Parathyroid adenoma (tissue), 2 donors: ENCODE measurements around the gene PLCG2.
A peak's percentile ranks its signal among the peaks of the same experiment; 100 is the strongest.
"Not testable (repeated sequence)": the region's sequence is repeated elsewhere in the genome, so short reads cannot be mapped to it uniquely, and the experiment has no call there.

Experiments used
- H2AFZ ChIP-seq: fragments of 300-600 bp; sonication (generic); one replicate; pipeline ENCODE4 v1.7.0; 2017; ENCODE audit warnings: antibody characterized with exemption, mild to moderate bottlenecking
- H3K27ac ChIP-seq: fragments of 300-600 bp; sonication (generic); one replicate; pipeline ENCODE4 v1.7.0; 2017
- H3K27me3 ChIP-seq: fragments of 300-600 bp; sonication (generic); one replicate; pipeline ENCODE4 v1.7.0; 2017; ENCODE audit warnings: low read length; ENCODE audit not compliant: control insufficient read depth, insufficient read depth
- H3K36me3 ChIP-seq: fragments of 300-600 bp; sonication (generic); one replicate; pipeline ENCODE4 v1.7.0; 2017; ENCODE audit warnings: low read length; ENCODE audit not compliant: control insufficient read depth, insufficient read depth
- H3K4me1 ChIP-seq: fragments of 300-600 bp; sonication (generic); one replicate; pipeline ENCODE4 v1.7.0; 2017; ENCODE audit warnings: control low read depth
- H3K4me2 ChIP-seq: fragments of 300-600 bp; sonication (generic); one replicate; pipeline ENCODE4 v1.7.0; 2017; ENCODE audit warnings: low read length
- H3K4me3 ChIP-seq: fragments of 300-600 bp; sonication (generic); one replicate; pipeline ENCODE4 v1.7.0; 2017; ENCODE audit warnings: low read depth, low read length
- H3K79me2 ChIP-seq: fragments of 300-600 bp; sonication (generic); one replicate; pipeline ENCODE4 v1.7.0; 2017; ENCODE audit warnings: control low read depth
- H3K9ac ChIP-seq: fragments of 300-600 bp; sonication (generic); one replicate; pipeline ENCODE4 v1.7.0; 2017; ENCODE audit warnings: mild to moderate bottlenecking
- H3K9me3 ChIP-seq: fragments of 300-600 bp; sonication (generic); one replicate; pipeline ENCODE4 v1.7.0; 2017; ENCODE audit warnings: low read length; ENCODE audit not compliant: control insufficient read depth
- TF ChIP-seq, protein P1 (sequence below): fragments of 300-600 bp; sonication (generic); IDR thresholded peaks from one replicate; pipeline ENCODE4 v1.7.0; 2017; ENCODE audit warnings: antibody characterized with exemption, mild to moderate bottlenecking
- donor health status: primary hyperparathyroidism.

Gene PLCG2

DNA sequence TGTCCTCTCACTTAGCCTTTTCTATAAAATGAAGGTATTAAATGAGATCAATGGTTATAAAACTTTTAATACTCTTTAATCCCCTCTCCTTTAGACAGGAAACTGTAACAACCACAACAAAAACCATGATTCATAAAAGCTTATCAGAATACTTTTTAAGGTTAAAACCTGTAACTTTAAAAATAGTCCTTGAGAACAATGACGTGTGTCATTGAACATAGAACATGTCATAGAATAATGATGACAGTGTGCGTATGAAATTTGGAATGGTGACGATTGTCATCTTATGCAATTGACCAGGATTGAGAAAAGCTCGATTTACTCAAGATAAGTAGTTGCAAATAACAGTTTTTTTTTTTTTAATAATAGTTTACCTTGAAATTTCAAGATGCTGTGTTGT is 94.1 kb downstream of the PLCG2 start:
- Histone ChIP-seq H3K27me3 (no peaks in the 10 kb centered on the region), H3K36me3 (no peaks in the 10 kb centered on the region), H3K27ac (no peak overlapping the region), H3K4me1 (peaks cover 3% of the 10 kb centered on the region), H2AFZ (no peak overlapping the region), H3K4me3 (no peak overlapping the region), H3K9ac (no peak overlapping the region), H3K9me3 (no peaks in the 10 kb centered on the region), H3K4me2 (no peak overlapping the region), H3K79me2 (no peaks in the 10 kb centered on the region)
- TF ChIP-seq, protein P1, sequence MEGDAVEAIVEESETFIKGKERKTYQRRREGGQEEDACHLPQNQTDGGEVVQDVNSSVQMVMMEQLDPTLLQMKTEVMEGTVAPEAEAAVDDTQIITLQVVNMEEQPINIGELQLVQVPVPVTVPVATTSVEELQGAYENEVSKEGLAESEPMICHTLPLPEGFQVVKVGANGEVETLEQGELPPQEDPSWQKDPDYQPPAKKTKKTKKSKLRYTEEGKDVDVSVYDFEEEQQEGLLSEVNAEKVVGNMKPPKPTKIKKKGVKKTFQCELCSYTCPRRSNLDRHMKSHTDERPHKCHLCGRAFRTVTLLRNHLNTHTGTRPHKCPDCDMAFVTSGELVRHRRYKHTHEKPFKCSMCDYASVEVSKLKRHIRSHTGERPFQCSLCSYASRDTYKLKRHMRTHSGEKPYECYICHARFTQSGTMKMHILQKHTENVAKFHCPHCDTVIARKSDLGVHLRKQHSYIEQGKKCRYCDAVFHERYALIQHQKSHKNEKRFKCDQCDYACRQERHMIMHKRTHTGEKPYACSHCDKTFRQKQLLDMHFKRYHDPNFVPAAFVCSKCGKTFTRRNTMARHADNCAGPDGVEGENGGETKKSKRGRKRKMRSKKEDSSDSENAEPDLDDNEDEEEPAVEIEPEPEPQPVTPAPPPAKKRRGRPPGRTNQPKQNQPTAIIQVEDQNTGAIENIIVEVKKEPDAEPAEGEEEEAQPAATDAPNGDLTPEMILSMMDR, result no peak

DNA sequence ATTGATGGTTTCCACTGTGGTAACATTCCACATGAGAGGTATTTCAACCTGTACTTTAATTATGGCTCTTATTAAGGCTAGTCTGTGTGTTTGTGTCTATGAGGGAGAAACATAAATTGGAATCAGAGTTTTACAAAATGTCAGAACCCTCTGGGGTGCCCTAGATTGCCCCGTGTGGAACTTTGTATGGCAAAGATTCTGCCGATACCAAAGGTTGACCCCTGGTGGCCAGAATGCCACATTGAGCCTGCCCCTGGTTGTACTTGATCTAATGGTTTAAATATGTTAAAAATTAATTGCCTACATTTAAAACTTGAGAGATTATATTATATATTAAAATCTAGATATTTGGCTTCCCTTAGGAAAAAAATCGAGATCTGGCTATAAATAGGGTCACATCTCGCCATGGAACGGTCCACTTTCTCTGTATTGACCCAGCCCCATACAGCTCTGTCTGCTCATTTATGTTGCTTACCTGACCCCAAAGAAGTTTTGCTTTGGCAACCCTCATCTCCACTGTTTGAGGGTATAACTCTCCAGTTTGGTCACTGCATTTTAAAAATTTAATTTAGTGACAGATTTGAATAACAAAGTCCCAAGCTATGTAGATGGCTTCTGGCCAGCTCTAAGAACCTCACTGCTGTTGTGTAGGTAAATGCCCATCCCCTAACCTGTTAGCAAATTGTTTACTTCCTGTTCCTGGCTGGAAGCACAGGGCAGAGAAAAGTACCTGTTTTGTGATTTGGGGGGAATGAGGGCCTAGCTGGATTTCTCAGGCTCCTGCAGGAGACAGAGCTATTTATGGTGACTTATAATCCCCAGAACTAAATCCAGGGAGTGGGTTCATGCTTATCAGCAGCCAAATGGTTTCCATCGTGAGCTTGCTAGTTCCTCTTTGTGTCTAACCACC is 95.0 kb downstream of the PLCG2 start:
- Histone ChIP-seq H3K9me3 (no peaks in the 10 kb centered on the region), H3K4me2 (no peak overlapping the region), H3K4me3 (no peak overlapping the region), H3K27ac (no peak overlapping the region), H3K36me3 (no peaks in the 10 kb centered on the region), H3K79me2 (no peaks in the 10 kb centered on the region), H3K4me1 (peaks cover 3% of the 10 kb centered on the region), H3K27me3 (no peaks in the 10 kb centered on the region), H3K9ac (no peak overlapping the region), H2AFZ (no peak overlapping the region)
- TF ChIP-seq, protein P1, result peak; percentile 78

DNA sequence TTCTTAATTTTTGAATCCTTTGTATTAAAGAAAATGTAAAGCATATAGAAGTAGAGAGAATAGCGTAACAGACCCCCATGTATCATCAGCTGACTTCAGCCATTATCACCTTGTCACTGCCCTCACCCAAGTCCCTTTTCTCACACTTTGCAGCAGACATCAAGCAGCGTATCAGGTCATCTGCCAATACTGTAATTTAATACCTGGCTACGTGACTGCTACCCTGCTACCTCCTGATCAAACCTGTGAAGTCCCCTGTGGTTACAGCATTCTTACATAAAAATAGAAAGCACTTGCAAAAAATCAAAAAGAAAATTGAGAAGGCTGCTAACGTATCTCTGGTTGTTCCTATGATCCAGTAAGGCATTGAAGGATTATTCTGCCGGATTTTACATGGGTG is 96.4 kb downstream of the PLCG2 start:
- H3K9ac ChIP-seq, result no peak overlapping the region
- H3K36me3 ChIP-seq, result no peaks in the 10 kb centered on the region
- H2AFZ ChIP-seq, result peak overlapping the region; percentile 3
- no peaks in the 10 kb centered on the region for H3K9me3 ChIP-seq
- no peaks in the 10 kb centered on the region for H3K79me2 ChIP-seq
- H3K4me2 ChIP-seq, result no peak overlapping the region
- H3K4me3 ChIP-seq, result no peak overlapping the region
- H3K27me3 ChIP-seq, result no peaks in the 10 kb centered on the region
- TF ChIP-seq, protein P1, result no peak
- H3K27ac ChIP-seq, result no peak overlapping the region
- peaks cover 3% of the 10 kb centered on the region for H3K4me1 ChIP-seq

DNA sequence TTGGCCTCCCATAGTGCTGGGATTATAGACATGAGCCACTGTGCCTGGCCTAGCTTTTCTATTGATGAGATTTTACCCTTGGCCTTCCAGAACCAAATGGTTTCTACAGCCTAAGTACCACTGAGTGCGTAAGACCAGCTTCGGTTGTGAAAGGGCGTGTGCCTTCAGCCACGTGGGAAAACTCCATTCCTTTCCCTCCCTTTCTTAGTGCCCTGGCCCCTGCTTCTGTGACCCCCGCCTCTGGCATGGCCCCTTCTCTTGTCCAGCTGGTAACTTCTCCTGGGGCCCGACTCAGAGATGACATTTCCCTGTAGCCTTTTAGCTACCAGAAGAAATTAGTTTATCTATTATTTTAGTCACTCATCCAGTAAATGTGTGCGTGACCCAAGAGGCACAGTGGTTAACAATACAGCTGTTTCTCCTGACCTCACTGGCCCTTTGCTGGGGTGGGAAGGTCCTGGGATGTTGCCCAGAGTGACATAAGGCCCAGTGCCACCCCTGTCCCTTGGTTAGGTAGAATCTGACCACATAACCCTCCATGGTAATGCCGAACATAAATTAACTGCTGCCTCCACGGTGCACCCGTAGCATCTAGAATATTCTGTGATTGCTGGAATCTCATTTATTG is 97.3 kb downstream of the PLCG2 start:
- H2AFZ ChIP-seq, result no peak overlapping the region
- no peaks in the 10 kb centered on the region for H3K79me2 ChIP-seq
- H3K9me3 ChIP-seq, result no peaks in the 10 kb centered on the region
- TF ChIP-seq, protein P1, result no peak
- no peak overlapping the region for H3K4me2 ChIP-seq
- no peak overlapping the region for H3K27ac ChIP-seq
- no peaks in the 10 kb centered on the region for H3K36me3 ChIP-seq
- peaks cover 3% of the 10 kb centered on the region for H3K4me1 ChIP-seq
- H3K27me3 ChIP-seq, result no peaks in the 10 kb centered on the region
- no peak overlapping the region for H3K4me3 ChIP-seq
- no peak overlapping the region for H3K9ac ChIP-seq

DNA sequence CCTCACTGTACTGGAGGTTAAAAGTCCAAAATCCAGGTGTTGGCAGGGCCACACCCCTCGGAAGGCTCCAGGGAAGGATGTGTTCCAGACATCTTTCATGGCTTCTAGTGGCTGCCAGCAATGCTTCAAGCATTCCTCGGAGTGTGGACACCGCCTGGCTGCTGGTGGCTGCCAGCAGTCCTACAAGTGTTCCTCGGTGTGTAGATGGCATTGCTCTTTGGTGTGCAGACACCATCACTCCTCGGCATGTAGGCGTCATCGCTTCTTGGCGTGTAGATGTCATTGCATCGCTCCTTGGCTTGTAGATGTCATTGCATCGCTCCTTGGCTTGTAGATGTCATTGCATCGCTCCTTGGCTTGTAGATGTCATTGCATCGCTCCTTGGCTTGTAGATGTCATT is 98.4 kb downstream of the PLCG2 start:
- H3K36me3 ChIP-seq, H3K79me2 ChIP-seq, H3K4me1 ChIP-seq, H2AFZ ChIP-seq, H3K4me2 ChIP-seq, H3K4me3 ChIP-seq, H3K27ac ChIP-seq, H3K9me3 ChIP-seq, H3K27me3 ChIP-seq, H3K9ac ChIP-seq: not testable (repeated sequence)
